NCI-H82 treated with DMSO at 0.1 percent for 48 hours (cell line): ENCODE measurements around the gene TSPAN1.
A peak's percentile ranks its signal among the peaks of the same experiment; 100 is the strongest.

Experiments
- DNase-seq: peaks from one replicate; lab custom pipeline; 2025; ENCODE audit not compliant: unreplicated experiment; lab: John Stamatoyannopoulos, UW

Gene TSPAN1

GRCh38 chr1:46159516-46159915 is 15.4 kb upstream of the TSPAN1 start:
- no peak for DNase-seq

- no peak for DNase-seq
Observed at GRCh38 chr1:46160212-46160611, 14.7 kb upstream of the TSPAN1 start.

GRCh38 chr1:46166521-46167462 is 8.1 kb upstream of the TSPAN1 start:
- DNase-seq, result no peak

GRCh38 chr1:46168477-46168876 is 6.4 kb upstream of the TSPAN1 start:
- no peak for DNase-seq

GRCh38 chr1:46169811-46170454 is 5.0 kb upstream of the TSPAN1 start:
- no peak for DNase-seq

- DNase-seq, result no peak
Observed at GRCh38 chr1:46171351-46171750, 3.5 kb upstream of the TSPAN1 start.

- DNase-seq, result no peak
Observed at GRCh38 chr1:46171871-46172270, 3.0 kb upstream of the TSPAN1 start.

- no peak for DNase-seq
Observed at GRCh38 chr1:46172321-46172720, 2.6 kb upstream of the TSPAN1 start.

- DNase-seq, result no peak
Observed at GRCh38 chr1:46173361-46173856, 1.5 kb upstream of the TSPAN1 start.

- DNase-seq, result no peak
Observed at GRCh38 chr1:46175243-46175642, 356 bp downstream of the TSPAN1 start.

- no peak for DNase-seq
Observed at GRCh38 chr1:46176211-46176865, 1.5 kb downstream of the TSPAN1 start, which contains the start of gene P3R3URF. Gene P3R3URF, minus strand, starts transcription at chr1:46176488. Its CDS starts 17 bp downstream, at chr1:46176471.

- peak; percentile 86 for DNase-seq
Observed at GRCh38 chr1:46179138-46180081, 4.5 kb downstream of the TSPAN1 start.

- no peak for DNase-seq
Observed at GRCh38 chr1:46180082-46180616, 5.3 kb downstream of the TSPAN1 start.

- no peak for DNase-seq
Observed at GRCh38 chr1:46181343-46182260, 6.7 kb downstream of the TSPAN1 start.

GRCh38 chr1:46183079-46183847 is 8.4 kb downstream of the TSPAN1 start:
- DNase-seq, result no peak

- no peak for DNase-seq
Observed at GRCh38 chr1:46183926-46184557, 9.2 kb downstream of the TSPAN1 start.

- no peak for DNase-seq
Observed at GRCh38 chr1:46184920-46185658, 10.2 kb downstream of the TSPAN1 start.
